Caco-2 (cell line): Measurements from ENCODE around the gene GNA14. TPM values are rescaled to one million over a fixed set of nuclear protein-coding genes. Genes with fewer than 3 reads are reported as not detected.
"Not testable (repeated sequence)": the region's sequence is repeated elsewhere in the genome, so short reads cannot be mapped to it uniquely, and the experiment has no call there.

Experiments used
- BruUV-seq: library from RNA; stranded (reverse); fragments of 400-500 nt; replicated peaks from 2 replicates; lab custom pipeline; 2021; lab: Mats Ljungman, UMichigan
- CTCF ChIA-PET: fragments of 300-600 bp; sonication (Branson Sonifier 250); formaldehyde crosslinking; loops from one replicate; lab custom pipeline; 2022; ENCODE audit warnings: antibody characterized with exemption; lab: Charles Lee
- POLR2A ChIA-PET: fragments of 300-600 bp; sonication (Branson Sonifier 250); formaldehyde crosslinking; loops from one replicate; lab custom pipeline; 2022; ENCODE audit warnings: antibody characterized with exemption; lab: Charles Lee
- DNase-seq, 2 experiments: peaks; one replicate each; pipeline versions ENCODE4 v3.0.0 to v3.0.0-alpha.2; 2020 to 2022
- H3K27me3 ChIP-seq: replicated peaks from 2 replicates; pipeline ENCODE4 v1.6.0; 2011; ENCODE audit warnings: low read length; ENCODE audit not compliant: control insufficient read depth, insufficient read depth
- H3K36me3 ChIP-seq: 2 replicates; pipeline ENCODE4 v1.5.1; 2011; ENCODE audit warnings: low read length; ENCODE audit not compliant: control insufficient read depth, insufficient read depth
- H3K4me1 ChIP-seq: fragments of 250-450 bp; sonication (Bioruptor Pico); 2 replicates; pipeline ENCODE4 v1.5.1; 2020; ENCODE audit warnings: mild to moderate bottlenecking
- H3K4me3 ChIP-seq: 2 replicates; pipeline ENCODE4 v1.5.1; 2011; ENCODE audit warnings: low read depth, mild to moderate bottlenecking, control low read depth, low read length
- H3K9me3 ChIP-seq: fragments of 250-450 bp; sonication (Bioruptor Pico); 2 replicates; pipeline ENCODE4 v1.5.1; 2020; ENCODE audit warnings: mild to moderate bottlenecking, moderate library complexity
- H3K27ac Mint-ChIP-seq: one replicate; pipeline ENCODE4 v1.8.0; 2022; ENCODE audit warnings: mixed read lengths; ENCODE audit not compliant: unreplicated experiment
- H3K27me3 Mint-ChIP-seq: one replicate; pipeline ENCODE4 v1.8.0; 2022; ENCODE audit warnings: mixed read lengths; ENCODE audit not compliant: insufficient read depth, unreplicated experiment
- H3K36me3 Mint-ChIP-seq: one replicate; pipeline ENCODE4 v1.8.0; 2022; ENCODE audit warnings: mild to moderate bottlenecking, mixed read lengths; ENCODE audit not compliant: insufficient read depth, unreplicated experiment
- H3K4me1 Mint-ChIP-seq: one replicate; pipeline ENCODE4 v1.8.0; 2022; ENCODE audit warnings: low read depth, mixed read lengths; ENCODE audit not compliant: unreplicated experiment
- H3K4me3 Mint-ChIP-seq: one replicate; pipeline ENCODE4 v1.8.0; 2022; ENCODE audit warnings: mild to moderate bottlenecking, moderate library complexity, mixed read lengths; ENCODE audit not compliant: unreplicated experiment
- H3K9me3 Mint-ChIP-seq: one replicate; pipeline ENCODE4 v1.8.0; 2022; ENCODE audit warnings: mixed read lengths; ENCODE audit not compliant: unreplicated experiment
- CTCF ChIP-seq, 2 experiments: fragments of 200-600 bp in 1 of 2; IDR thresholded peaks; 1 replicate in 1 of 2; 2 replicates in 1 of 2; pipeline versions ENCODE4 v1.5.1 to v1.8.0; 2011 to 2022; ENCODE audit warnings: antibody characterized with exemption in 1 of 2, control low read depth in 1 of 2, inconsistent platforms in 1 of 2, low read depth in 1 of 2, low read length in 1 of 2, mild to moderate bottlenecking in 1 of 2, moderate library complexity in 1 of 2; ENCODE audit not compliant: insufficient read depth in 1 of 2, severe bottlenecking in 1 of 2, unreplicated experiment in 1 of 2
- intact Hi-C: fragments of 100-400 bp; cut with micrococcal nuclease; formaldehyde crosslinking; loops from one replicate; pipeline ENCODE4 v1.10.0; 2022; ENCODE audit not compliant: unreplicated experiment
- total RNA-seq: library from RNA; stranded (reverse); gene quantifications from 2 replicates; pipeline ENCODE4 v1.2.3, GENCODE V29; 2022

GNA14 gene
- total RNA-seq, 1 experiment from 2014 or later = not detected

GRCh38 chr9:77442436-77442835 is 205.7 kb downstream of the GNA14 start:
- POLR2A ChIA-PET = no interaction called here
- CTCF ChIA-PET = interaction anchor here (0.7 kb wide), 1 partner anchor 53 kb away, joined by 3 read pairs; no protein-coding TSS in a partner anchor

GRCh38 chr9:77441124-77441523 is 207.0 kb downstream of the GNA14 start:
- H3K9me3 ChIP-seq, H3K27ac Mint-ChIP-seq, H3K36me3 ChIP-seq, intact Hi-C loops, H3K36me3 Mint-ChIP-seq, DNase-seq, BruUV-seq, POLR2A ChIA-PET, H3K4me3 ChIP-seq, H3K27me3 Mint-ChIP-seq, H3K4me3 Mint-ChIP-seq, H3K9me3 Mint-ChIP-seq, CTCF ChIA-PET, H3K27me3 ChIP-seq, H3K4me1 Mint-ChIP-seq, H3K4me1 ChIP-seq: not testable (repeated sequence)

More at GRCh38 chr9:77442436-77442835, 205.7 kb downstream of the GNA14 start:
- H3K27me3 ChIP-seq = no peaks in the 10 kb centered on the region
- no TSS peak for BruUV-seq
- no peak overlapping the region for H3K4me3 ChIP-seq
- H3K36me3 Mint-ChIP-seq = no peaks in the 10 kb centered on the region
- H3K9me3 ChIP-seq = no peaks in the 10 kb centered on the region
- H3K27me3 Mint-ChIP-seq = no peaks in the 10 kb centered on the region
- H3K4me1 Mint-ChIP-seq = no peaks in the 10 kb centered on the region
- no peak overlapping the region for H3K27ac Mint-ChIP-seq
- no peak for DNase-seq
- TF ChIP-seq CTCF (IDR thresholded peaks at IDR 0.05; ENCODE audit: insufficient read depth in 1 of 2, low read depth in 1 of 2, low read length in 1 of 2, severe bottlenecking in 1 of 2, unreplicated experiment in 1 of 2) = no peak
- H3K9me3 Mint-ChIP-seq = no peaks in the 10 kb centered on the region
- intact Hi-C loops = no loop called here
- no peaks in the 10 kb centered on the region for H3K36me3 ChIP-seq
- no peaks in the 10 kb centered on the region for H3K4me1 ChIP-seq
- H3K4me3 Mint-ChIP-seq = no peak overlapping the region

- Histone ChIP-seq H3K4me1 (no peaks in the 10 kb centered on the region), H3K36me3 (no peaks in the 10 kb centered on the region), H3K27me3 (no peaks in the 10 kb centered on the region), H3K9me3 (no peaks in the 10 kb centered on the region), H3K4me3 (no peak overlapping the region)
- intact Hi-C loops = no loop called here
- Mint-ChIP-seq H3K4me1 (no peaks in the 10 kb centered on the region), H3K36me3 (no peaks in the 10 kb centered on the region), H3K27me3 (no peaks in the 10 kb centered on the region), H3K9me3 (no peaks in the 10 kb centered on the region), H3K4me3 (no peak overlapping the region), H3K27ac (no peak overlapping the region)
- BruUV-seq = no TSS peak
- POLR2A ChIA-PET = no interaction called here
- no peak for TF ChIP-seq CTCF (IDR thresholded peaks at IDR 0.05; ENCODE audit: insufficient read depth in 1 of 2, low read depth in 1 of 2, low read length in 1 of 2, severe bottlenecking in 1 of 2, unreplicated experiment in 1 of 2)
- CTCF ChIA-PET = no interaction called here
- no peak for DNase-seq
Measured at GRCh38 chr9:77440057-77440456, 208.1 kb downstream of the GNA14 start.

GRCh38 chr9:77438653-77439052 is 209.5 kb downstream of the GNA14 start:
- DNase-seq = no peak
- no peaks in the 10 kb centered on the region for H3K27me3 Mint-ChIP-seq
- H3K36me3 Mint-ChIP-seq = no peaks in the 10 kb centered on the region
- H3K9me3 Mint-ChIP-seq = no peaks in the 10 kb centered on the region
- Histone ChIP-seq H3K9me3 (no peaks in the 10 kb centered on the region), H3K27me3 (no peaks in the 10 kb centered on the region), H3K36me3 (no peaks in the 10 kb centered on the region), H3K4me3 (no peak overlapping the region), H3K4me1 (no peaks in the 10 kb centered on the region)
- no TSS peak for BruUV-seq
- no peak overlapping the region for H3K27ac Mint-ChIP-seq
- ChIA-PET POLR2A (no interaction called here), CTCF (no interaction called here)
- no peaks in the 10 kb centered on the region for H3K4me1 Mint-ChIP-seq
- no peak overlapping the region for H3K4me3 Mint-ChIP-seq
- TF ChIP-seq CTCF (IDR thresholded peaks at IDR 0.05; ENCODE audit: insufficient read depth in 1 of 2, low read depth in 1 of 2, low read length in 1 of 2, severe bottlenecking in 1 of 2, unreplicated experiment in 1 of 2) = no peak
- intact Hi-C loops = no loop called here
